ENCODE results near the gene EVX2.

EVX2 gene

DNA sequence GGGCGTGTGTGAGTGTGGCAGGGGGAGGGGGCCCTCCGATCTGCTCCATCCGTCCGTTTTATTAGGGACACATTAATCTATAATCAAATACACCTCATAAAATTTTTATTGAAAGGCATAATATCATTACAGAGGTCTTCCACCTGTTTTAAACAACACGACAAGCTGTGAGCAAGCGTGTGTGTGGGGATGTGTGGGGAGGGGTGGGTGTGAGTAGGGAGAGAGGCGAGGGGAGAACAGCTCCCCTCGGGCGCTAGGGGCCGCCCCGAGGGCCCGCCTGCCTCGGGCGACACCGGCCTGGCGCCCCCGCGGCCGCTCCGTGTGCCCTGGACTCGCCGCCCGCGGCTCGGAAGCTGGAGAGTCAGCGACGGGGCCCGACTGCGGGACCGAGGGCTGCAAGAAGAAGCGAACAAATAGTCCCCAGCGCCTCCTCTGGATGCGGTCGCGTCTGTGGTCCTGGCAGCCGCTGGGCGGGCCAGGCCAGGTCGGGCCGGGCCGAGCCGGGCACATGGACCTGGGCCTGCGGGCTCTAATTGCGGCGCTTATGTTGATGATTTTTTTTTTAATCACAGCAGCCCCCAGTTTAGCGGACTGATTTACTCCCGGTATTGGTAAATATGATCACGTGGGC is 38.4 kb upstream of the EVX2 start:
- no peak for DNase-seq (ENCODE audit: low spot score)

DNA sequence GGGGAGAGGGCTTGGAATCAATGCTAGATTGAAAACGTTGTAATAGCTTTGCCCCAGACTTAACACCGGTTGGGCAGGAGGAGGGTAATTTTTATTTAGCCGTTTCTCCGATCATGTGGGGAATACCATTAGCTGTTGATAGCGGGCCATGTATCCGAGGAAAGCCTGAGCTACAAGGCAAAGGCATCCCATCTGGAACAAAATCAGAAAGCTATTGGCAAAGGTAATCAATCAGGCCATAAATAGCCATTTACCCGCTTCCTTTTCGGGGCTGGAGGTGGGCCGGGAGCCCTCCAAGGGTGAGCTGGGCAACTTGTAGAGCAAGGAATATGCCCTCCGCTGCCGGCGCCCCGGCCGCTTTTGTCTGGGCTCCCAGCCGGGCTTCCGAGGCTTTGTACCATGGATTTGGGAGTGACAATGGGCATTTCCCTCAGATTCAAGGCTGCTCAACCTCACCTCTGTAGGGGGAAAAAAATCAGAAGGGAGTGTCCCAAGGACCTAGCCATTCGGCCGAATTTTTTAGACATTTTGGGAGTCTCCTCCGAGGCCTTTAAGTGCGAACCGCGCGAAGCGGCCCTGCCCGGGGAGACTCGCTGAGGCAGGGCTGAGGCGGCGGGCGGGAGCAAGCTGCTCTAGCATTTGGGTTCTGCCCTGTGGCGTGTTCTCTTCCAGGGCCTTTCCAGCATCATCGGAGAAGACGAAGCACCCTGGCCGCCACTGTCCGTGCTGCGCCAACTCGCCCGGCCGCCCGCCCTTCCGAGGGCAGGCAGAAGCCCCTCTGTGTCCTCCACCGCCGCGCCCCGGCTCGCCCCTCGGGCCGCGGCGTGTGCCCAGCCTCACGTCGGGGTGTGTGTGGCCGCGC is 37.7 kb upstream of the EVX2 start:
- no peak for DNase-seq (ENCODE audit: low spot score)

DNA sequence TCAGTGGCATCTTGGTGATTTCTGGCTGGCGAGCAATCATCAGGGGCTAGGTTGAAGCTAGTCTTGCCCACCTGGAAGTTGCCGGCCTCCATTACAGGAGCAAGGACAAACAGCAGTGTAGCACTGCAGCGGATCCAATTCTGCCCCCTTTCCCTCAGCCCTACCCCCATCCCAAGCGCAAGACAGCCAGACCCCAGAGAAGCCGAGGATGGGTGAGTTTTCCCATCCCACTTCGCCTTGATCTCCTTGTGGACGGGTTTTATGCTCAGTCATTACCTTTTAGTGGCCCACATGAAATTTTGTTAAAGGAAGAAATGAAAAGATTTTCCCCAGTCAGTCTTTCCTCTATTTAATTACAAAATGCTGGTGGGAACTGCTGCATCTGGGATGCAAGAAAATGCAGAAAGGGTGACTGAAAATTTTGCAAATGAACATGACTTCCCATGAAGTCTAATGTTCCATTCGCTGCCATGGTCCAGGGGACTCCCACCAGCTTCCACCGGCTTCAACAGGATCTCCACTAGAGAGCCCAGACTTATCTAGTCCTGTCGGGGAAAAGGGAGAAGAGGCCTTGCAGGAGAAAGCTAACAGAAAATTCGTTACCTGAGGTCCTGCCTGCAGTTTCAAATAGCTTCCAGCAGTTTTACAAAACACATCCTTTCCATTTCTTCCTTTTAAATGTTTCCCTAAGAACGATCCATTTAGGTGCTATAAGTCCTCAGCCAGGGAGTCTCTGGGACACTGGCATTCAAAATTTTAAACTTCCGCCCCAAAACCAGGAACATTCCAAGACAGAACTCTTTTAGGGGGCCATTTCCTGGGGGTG is 36.8 kb upstream of the EVX2 start:
- no peak for DNase-seq (ENCODE audit: low spot score)

DNA sequence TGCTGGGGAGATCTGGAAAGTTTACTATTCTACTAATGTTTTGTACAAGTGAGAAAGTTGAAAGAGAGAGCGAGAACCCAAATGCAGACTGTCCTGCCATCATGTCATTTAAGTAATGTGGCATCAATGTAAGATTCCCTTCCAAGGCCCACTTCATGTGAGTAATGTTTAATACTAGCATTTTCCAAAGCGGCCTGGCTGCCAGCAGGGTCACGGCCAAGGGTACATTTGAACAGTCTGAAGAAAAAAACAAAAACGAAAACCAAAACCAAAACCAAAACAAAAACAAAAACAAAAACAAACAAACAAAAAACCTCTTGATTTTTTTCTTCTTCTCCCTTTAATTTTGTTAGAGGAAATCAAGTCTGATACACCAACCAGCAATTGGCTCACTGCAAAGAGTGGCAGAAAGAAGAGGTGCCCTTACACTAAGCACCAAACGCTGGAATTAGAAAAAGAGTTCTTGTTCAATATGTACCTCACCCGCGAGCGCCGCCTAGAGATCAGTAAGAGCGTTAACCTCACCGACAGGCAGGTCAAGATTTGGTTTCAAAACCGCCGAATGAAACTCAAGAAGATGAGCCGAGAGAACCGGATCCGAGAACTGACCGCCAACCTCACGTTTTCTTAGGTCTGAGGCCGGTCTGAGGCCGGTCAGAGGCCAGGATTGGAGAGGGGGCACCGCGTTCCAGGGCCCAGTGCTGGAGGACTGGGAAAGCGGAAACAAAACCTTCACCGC is 35.0 kb upstream of the EVX2 start:
- DNase-seq (ENCODE audit: low spot score), result no peak

DNA sequence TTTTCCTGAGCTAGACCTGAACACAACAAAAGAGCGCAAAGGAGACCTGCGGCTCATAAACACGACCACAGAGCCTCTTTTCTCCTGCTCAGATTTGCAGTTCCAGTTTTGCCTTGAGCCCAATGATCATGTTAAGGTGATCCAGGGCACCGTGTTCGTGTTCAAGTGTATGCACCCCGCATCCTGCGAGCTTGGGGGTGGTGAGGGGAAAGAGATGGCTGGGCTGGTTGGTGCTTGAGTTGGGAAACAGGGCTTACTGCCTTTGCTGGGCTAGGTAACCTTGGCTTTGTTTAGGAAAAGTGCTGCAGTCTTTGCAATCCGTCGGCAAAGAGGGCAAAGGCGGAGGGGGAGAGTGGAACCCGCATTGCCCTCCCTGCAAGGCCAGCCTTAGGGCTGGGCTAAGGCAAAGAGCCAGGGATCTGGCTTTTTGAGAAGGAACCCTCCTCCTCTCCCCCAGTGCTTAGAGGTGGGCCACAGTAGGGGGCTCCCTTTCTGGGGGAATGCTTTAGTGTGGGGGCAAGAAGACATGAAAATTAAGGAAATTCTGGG is 34.1 kb upstream of the EVX2 start:
- no peak for DNase-seq (ENCODE audit: low spot score)

DNA sequence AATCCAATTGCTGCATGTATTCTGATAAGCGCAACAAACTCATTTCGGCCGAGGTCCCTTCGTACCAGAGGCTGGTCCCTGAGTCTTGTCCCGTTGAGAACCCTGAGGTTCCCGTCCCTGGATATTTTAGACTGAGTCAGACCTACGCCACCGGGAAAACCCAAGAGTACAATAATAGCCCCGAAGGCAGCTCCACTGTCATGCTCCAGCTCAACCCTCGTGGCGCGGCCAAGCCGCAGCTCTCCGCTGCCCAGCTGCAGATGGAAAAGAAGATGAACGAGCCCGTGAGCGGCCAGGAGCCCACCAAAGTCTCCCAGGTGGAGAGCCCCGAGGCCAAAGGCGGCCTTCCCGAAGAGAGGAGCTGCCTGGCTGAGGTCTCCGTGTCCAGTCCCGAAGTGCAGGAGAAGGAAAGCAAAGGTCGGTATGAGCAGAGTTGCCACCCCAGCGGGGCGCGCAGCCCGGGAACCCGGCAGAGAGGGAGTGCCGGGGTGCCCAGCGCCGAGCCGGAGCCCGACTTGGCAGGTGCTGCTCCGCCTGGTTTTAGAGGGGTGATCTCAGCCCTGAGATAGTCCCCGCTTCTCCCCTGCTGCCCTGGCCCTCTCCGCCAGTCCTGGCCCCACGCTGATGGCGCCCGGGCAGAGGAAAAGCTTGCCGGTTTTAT is 33.5 kb upstream of the EVX2 start:
- no peak for DNase-seq (ENCODE audit: low spot score)

DNA sequence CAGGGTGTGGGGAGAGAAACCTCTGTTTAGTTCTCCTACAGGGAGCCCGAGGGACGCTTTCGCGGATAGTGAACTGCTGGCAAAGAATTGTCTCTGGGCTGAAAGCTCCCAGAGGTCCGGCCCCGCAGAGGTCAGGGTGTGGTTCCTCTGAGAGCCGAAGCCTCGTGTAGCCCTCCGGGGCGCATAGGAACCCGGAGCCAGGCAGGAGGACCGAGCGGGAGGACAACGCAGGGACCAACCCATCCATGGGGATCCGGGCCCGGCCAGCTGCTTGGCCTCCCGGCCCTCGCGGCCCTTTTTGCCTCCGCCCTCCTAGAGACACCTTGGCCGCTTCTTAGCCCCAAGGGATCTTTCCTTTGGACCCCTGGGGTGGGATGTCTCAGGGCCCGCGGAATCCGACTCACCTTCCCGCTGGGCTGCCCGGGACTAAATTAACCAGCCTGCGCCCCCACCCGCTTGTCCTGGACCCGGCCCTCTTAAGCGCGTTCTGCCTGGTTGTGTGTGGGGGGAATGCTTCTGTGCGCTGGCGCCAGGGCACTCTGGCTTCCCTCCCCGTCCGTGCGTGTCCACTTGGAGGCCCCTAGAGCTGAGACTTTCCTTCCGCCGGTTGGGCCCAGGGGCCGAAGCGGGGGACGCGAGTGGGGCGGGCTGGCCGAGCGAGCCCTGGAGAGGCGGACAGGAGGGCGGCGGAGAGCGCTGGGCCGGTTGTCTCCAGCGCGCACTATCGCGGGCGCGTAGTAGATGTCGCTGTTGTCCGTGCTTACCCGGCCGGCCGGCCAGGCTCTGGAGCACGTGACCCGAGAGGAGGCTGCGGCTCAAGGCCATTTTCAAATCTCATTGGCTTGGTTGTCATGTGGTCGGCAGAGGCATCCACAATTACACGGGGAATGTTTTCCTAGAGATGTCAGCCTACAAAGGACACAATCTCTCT is 32.4 kb upstream of the EVX2 start, which contains the start of gene HOXD10:
Gene HOXD10, plus strand, starts transcription at position 896 of the 931 bp plus-strand sequence. CDS start 56 bp downstream, outside the sequence.
- no peak for DNase-seq (ENCODE audit: low spot score)

DNA sequence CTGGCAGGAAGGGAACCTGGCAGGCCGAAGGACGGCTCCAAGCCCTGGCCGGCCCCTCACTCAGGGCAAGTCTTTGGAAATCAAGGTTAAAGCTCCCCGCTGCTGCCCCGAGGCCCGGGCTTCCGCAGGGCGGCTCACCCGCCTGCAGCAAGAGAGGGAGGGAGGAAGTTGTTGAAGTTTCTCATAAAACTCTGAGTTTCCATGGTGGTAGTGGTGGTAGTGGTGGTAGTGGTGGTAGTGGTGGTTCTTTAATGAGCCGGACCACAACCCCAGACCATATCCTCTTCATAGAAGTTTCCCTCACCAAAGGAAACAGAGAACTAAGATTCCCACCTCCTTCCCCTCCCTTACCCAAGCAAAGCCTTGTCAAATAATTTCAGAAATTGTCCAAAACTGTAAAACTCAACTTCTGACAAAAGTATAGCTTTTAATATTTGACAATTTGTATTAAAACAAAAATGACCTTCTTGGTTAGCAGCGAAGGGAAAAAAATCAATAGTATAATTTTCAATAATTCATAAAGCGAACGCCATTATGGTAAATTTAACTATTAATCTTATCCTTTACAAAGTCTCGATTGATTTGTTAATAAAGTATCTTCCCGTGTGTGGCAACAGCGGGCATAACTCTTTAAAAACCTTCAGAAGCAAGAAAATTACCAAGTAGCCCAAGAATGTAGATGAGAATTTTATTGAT is 31.3 kb upstream of the EVX2 start:
- no peak for DNase-seq (ENCODE audit: low spot score)

DNA sequence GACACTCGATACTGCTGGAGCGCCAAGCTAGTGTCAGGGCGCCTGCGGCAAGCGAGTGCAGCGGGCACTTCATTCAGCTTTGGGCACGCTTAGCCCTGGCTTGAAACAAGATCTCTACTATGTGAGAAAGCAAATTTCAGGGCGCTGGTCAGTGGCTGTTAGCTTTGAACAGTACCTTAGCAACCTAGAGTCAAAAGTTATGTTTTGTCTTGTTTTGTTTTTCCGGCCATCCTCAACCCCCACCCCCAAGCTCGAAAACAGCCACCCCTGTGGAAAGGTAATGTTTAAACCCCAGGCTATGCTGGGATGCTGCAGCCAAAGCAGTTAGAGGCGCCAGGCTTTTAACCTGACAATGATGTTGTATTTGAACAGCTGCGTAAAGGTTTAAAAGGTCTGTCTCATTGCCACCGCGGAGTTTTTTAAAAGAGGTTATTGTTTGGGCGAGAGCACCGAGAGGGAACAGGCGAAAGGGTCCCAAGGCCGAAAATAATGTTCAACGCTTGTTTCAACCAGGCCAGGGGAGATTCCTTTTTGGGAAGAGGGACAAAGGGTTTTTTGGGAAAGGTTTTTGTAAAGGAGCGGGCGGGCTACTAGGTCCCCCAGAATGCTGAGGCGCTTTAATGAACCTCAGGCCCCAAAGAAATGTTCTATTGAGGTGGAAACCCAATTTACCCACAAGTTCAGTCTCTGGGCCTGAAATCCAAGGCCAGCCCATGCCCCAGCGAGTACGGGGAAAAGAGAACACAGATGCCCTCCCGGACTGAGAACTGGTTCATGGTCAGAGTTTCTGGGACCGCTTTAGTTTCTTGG is 30.6 kb upstream of the EVX2 start:
- DNase-seq (ENCODE audit: low spot score), result no peak

DNA sequence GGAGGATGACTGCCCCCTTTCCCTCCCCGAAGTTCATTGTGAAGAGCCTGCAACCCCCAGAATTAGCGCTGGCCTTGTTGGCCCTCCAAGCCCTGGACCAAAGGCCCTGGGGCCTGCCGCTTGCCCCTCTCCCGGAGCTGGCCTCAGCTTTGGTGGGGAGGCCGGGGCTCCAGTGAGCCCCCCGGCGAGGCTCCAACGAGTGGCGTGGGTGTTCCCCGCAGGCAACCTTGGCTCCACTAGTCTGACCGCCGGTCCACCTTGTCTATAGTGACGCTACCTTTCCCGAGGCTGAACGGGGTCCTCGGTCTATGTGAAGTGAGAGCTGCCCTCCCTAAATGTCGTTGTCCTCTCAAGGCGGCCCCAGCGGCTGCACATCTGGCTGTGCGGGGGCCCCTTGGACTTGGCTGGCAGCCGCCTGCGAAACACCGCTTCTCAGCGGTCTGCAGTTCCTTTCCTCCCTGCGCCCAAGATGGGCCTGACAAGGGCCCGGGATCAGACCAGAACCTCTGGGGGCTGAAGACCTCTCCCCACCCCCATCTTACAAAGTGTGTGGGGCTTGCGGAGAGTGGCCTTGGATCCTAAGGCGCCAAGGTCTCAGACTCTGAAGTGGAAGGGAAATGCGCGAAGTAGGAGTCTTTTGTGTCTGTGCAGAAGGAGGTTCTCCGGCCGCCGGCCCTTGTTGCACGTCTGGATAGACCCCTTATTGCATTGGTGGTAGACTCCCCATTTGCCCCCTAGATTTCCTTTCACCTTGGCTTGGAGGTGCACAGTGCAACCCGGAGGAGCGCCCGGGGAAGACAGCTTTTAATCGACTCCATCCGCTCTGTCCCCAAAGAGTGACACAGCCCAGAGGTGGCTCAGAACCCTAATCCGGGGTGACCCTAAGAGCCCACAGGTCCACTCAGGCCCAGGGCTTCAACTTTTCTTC is 28.9 kb upstream of the EVX2 start:
- no peak for DNase-seq (ENCODE audit: low spot score)

DNA sequence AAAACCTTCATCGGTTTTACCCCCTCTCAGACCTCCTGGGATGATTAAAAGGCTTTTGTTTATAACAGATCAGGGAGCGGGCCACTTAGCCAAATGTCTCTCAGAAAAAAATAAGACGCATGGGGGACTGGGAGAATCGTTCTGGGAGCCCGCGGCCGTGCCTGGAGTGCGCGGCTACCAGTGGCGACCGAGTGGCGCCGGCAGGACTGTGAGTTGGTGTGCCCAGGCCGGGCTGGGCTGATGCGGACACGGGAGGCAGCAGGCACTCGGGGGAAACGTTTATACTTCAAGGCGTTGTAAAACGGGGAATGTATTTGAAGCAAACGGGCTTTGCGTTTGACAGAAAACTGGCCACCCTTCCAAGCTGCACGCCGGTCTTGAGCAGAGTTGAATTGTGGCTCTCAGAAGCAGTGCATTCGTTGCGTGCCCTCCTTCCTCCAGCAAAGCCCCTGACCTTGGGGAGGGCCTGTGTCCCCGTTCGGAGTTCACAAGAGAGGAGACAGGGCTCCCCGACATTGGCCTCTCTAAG is 28.1 kb upstream of the EVX2 start:
- no peak for DNase-seq (ENCODE audit: low spot score)

DNA sequence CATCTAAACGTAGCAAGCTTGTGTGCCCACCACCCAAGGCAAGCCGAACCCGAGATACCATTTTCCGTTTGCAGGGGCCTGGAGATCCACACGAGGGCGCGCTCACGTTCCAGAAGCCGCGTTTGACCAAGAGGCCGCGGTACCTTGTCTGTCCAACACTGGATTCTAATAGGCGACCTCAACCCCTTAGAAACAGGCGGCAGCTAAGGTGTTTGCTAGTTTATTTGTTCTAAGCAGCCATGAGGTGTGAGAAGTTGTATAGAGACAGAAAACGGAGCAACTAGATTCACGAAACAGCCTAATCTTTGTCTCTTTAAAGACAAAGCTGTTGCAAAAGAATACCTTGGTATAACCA is 27.5 kb upstream of the EVX2 start:
- DNase-seq (ENCODE audit: low spot score), result no peak

DNA sequence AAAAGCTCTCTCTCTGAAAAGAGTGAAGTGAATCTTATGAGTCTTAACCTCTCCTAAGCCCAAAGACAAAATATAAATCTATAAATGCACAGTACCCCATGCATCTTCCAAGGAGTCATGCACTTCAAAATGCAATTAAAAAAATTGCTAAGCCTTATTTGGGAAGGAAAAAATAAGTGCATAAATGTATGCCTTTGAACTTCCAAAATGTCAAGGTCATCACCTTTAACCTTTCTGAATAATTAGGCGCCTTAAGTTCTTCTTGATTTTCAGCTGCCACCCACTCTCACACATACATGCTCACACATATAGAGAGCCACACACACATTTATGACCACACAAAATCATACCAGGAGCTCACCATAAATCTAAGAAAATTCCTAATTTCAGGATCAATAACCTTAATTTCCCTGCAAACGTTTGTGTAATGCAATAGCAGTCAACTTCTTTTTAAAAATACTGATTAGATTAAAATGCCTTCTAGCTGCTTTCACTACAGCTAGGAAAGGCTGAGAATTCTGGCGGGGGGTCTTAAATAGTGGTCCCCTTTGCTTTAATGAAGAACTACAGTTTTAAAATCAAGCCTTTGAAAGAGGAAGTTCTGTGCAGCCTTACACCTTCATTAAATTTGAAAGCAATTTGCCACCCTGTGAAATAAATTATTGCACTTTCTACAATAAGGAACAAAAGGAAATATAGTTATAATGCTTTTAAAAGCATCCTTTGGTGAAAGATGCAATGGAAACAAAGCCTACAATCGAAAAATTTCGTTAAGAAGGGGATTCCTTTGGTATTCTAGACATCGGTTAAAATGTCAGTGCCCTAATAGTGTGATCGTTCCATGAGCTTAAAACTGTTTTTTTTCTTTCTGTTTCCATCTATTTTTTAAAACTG is 26.9 kb upstream of the EVX2 start:
- no peak for DNase-seq (ENCODE audit: low spot score)

DNA sequence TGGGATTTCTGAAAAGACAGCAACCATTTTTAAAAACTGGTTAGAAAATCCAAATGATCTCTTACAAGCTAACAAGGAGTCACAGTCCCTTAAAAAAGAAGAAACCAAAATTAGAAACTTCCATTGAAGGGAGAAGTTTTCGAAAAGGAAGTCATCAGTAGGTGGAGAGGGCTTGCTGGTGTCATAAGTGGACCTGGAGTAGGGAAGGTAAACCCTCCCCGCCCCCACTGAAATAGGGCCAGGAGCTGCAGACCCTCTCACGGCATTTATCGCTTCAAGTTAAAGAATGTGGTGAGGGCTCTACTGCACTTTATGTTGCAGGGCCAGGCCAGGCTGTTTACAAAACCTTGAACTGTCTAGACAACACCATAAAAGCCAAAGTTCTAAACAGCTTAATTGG is 26.2 kb upstream of the EVX2 start:
- no peak for DNase-seq (ENCODE audit: low spot score)

DNA sequence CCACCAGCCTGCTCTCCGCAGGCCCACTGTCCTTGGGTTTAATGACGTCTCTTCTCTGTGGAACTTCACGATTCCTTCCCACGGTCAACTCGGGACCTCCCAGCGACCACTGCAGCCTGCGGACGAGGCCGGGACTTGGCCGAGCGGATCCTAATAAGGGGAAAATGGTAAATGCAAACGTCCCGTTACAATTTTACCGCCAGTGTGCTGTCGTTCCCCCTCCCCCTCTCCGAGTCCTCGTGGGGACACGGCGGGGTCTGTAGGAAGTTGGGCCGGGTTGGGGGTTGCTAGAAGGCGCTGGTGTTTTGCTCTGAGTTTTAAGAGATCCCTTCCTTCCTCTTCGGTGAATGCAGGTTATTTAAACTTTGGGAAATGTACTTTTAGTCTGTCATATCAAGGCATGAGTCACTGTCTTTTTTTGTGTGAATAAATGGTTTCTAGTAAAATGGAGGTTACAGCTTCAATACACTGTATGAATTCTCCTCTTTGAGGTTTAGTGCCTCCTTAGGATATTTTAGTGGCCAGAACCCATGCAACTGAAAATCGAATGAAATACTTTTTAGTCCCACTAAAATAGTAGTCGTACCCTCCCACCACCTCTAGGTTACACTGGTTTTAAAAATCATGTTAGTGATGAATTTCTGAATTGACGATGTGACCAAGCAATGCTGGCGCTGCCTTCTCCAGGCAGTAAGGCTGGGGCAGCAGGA is 25.6 kb upstream of the EVX2 start:
- no peak for DNase-seq (ENCODE audit: low spot score)
